Activated CD4-positive, alpha-beta T cell treated with anti-CD3 and anti-CD28 coated beads, Interleukin-2, Interleukin-6, amounts not matched to agents 100 ng/mL and 50 ng/mL, durations not matched to agents 16 hours and 8 hours (primary cell): ENCODE measurements around the gene DACH2.

Experiments used
- DNase-seq: peaks from one replicate; pipeline ENCODE4 v3.0.0-alpha.2; 2020

The DACH2 gene

DNA sequence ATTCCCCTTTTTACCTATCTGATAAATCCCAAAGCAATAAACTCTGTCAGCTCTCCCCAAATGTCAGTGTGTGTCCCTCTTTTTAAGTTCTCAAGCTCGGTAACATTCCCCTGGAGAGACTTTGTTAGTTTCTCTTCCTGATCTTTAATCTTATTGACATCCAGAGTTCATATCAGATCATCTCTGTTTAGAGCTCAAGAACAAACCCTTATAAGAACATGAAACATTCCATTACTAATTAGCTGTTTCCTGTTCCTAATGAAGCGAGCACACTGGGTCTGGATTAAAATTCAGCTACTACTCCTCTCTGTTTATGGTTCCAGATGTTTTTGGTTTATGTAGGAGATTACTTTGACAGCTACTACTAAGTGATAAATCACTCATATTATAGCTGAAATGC is 681.5 kb downstream of the DACH2 start:
- DNase-seq = no peak

DNA sequence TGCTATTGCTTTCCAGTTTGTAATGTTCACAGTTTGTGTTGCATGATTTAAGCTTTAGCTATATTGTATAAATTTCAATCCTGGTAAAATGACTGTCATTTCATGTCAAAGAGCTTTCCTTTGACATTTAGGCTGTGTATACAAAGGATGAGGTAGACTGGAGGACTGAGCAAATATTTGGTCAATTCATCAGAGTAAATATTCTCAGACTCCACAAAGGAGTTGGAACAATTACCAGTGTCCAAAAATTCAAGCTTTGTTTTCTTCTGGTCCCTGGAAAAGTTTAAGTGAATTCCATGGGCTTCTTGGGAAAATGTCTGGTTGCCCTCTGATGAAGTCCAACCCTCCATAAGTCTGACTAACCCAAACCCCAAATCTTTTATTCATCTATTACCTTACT is 682.4 kb downstream of the DACH2 start:
- DNase-seq = no peak

DNA sequence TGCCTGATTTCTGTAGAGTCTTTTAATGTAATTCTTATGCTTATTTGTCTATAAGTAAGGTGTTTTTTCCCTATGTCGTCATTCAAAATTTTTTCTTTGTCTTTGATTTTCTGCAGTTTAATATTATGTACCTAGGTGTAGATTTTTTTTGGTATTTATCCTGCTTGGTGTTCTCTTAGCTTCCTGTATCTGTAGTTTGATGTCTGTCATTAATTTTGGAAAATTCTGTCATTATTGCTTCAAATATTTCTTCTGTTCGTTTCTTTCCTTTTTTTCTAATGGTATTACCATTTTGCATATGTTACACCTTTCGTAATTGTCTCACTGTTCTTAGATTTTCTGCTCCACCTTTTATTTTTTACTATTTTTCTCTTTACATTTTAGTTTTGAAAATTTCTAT is 696.9 kb downstream of the DACH2 start:
- no peak for DNase-seq
